SK-N-SH (cell line): ENCODE data around the gene EXOC7. TPM values are rescaled to one million over a fixed set of nuclear protein-coding genes. Genes with fewer than 3 reads are reported as not detected.
A peak's percentile ranks its signal among the peaks of the same experiment; 100 is the strongest.

ENCODE experiments used
- CTCF ChIA-PET: fragments of 300-600, 350-600 bp; formaldehyde crosslinking; extraction: SDS; loops from one replicate; lab custom pipeline; 2021; lab: Yijun Ruan, JAX
- POLR2A ChIA-PET: fragments of 350-600 bp; sonication (Branson Sonifier 250); formaldehyde crosslinking; extraction: SDS; loops from one replicate; lab custom pipeline; 2020; ENCODE audit warnings: antibody characterized with exemption, inconsistent platforms; lab: Yijun Ruan, JAX
- DNase-seq: peaks from one replicate; pipeline ENCODE4 v3.0.0; 2012
- H2AFZ ChIP-seq: fragments of 200-600 bp; sonication (generic); 2 replicates; pipeline ENCODE4 v1.8.1; 2016; ENCODE audit warnings: antibody characterized with exemption, mild to moderate bottlenecking, low read depth
- H3F3A ChIP-seq: fragments of 200-600 bp; sonication (generic); replicated peaks from 2 replicates; pipeline ENCODE3; 2016; ENCODE audit warnings: antibody characterized with exemption, mild to moderate bottlenecking; ENCODE audit not compliant: insufficient read depth
- H3K27ac ChIP-seq, 2 experiments: fragments of 200-500 bp in 1 of 2; fragments of 200-600 bp in 1 of 2; sonication (Bioruptor generic) in 1 of 2; sonication (generic), shearing (Covaris generic) in 1 of 2; 2 replicates each; pipeline versions ENCODE4 v1.5.1 to v1.6.1; 2014 to 2016; ENCODE audit warnings: low read depth in 2 of 2, inconsistent platforms in 1 of 2, low read length in 1 of 2, mild to moderate bottlenecking in 1 of 2, mixed read lengths in 1 of 2
- H3K27me3 ChIP-seq: fragments of 200-600 bp; sonication (generic), shearing (Covaris generic); 2 replicates; pipeline ENCODE4 v1.6.1; 2016; ENCODE audit warnings: mixed run types; ENCODE audit not compliant: insufficient read depth
- H3K36me3 ChIP-seq, 2 experiments: fragments of 200-500 bp in 1 of 2; fragments of 200-600 bp in 1 of 2; sonication (Bioruptor generic) in 1 of 2; sonication (generic) in 1 of 2; replicated peaks in 1 of 2; 2 replicates each; pipeline versions ENCODE3 to v1.5.1; 2014 to 2016; ENCODE audit warnings: low read length in 1 of 2, mild to moderate bottlenecking in 1 of 2; ENCODE audit not compliant: insufficient read depth in 2 of 2, control insufficient read depth in 1 of 2
- H3K4me1 ChIP-seq, 2 experiments: fragments of 200-500 bp in 1 of 2; fragments of 200-600 bp in 1 of 2; sonication (Bioruptor generic) in 1 of 2; sonication (generic), shearing (Covaris generic) in 1 of 2; 2 replicates each; pipeline versions ENCODE4 v1.5.1 to v1.6.1; 2014 to 2016; ENCODE audit warnings: low read depth in 1 of 2, low read length in 1 of 2, mixed run types in 1 of 2; ENCODE audit not compliant: insufficient read depth in 2 of 2, control insufficient read depth in 1 of 2
- H3K4me2 ChIP-seq: fragments of 200-600 bp; sonication (generic), shearing (Covaris generic); 2 replicates; pipeline ENCODE4 v1.6.1; 2017; ENCODE audit warnings: mixed run types
- H3K4me3 ChIP-seq, 2 experiments: fragments of 200-500 bp in 1 of 2; fragments of 200-600 bp in 1 of 2; sonication (Bioruptor generic) in 1 of 2; sonication (generic), shearing (Covaris generic) in 1 of 2; 2 replicates each; pipeline versions ENCODE4 v1.5.1 to v1.8.1; 2014 to 2016; ENCODE audit warnings: low read depth in 2 of 2, inconsistent platforms in 1 of 2, low read length in 1 of 2, mild to moderate bottlenecking in 1 of 2, mixed read lengths in 1 of 2, moderate library complexity in 1 of 2
- H3K79me2 ChIP-seq: fragments of 200-600 bp; sonication (generic); 2 replicates; pipeline ENCODE4 v1.8.1; 2017; ENCODE audit warnings: mild to moderate bottlenecking; ENCODE audit not compliant: insufficient read depth
- H3K9ac ChIP-seq: fragments of 200-600 bp; sonication (generic); 2 replicates; pipeline ENCODE4 v1.6.1; 2017; ENCODE audit warnings: mixed run types
- H3K9me2 ChIP-seq: fragments of 200-600 bp; sonication (generic); 2 replicates; pipeline ENCODE4 v1.6.1; 2017; ENCODE audit warnings: mixed run types
- H3K9me3 ChIP-seq: fragments of 200-600 bp; sonication (generic); 2 replicates; pipeline ENCODE4 v1.6.1; 2017; ENCODE audit warnings: mixed run types, mild to moderate bottlenecking, moderate library complexity
- H4K20me1 ChIP-seq: fragments of 200-600 bp; sonication (generic); 2 replicates; pipeline ENCODE4 v1.6.1; 2017; ENCODE audit warnings: mild to moderate bottlenecking, mixed run types; ENCODE audit not compliant: insufficient read depth
- CHD2 ChIP-seq: fragments of 150-350 bp; IDR thresholded peaks from 2 replicates; pipeline ENCODE4 v1.6.1; 2018; ENCODE audit warnings: low read length; ENCODE audit not compliant: partially characterized antibody
- ELF1 ChIP-seq: IDR thresholded peaks from 2 replicates; pipeline ENCODE4 v1.4.0; 2012
- EZH2phosphoT487 ChIP-seq: fragments of 200-600 bp; sonication (generic); IDR thresholded peaks from 2 replicates; pipeline ENCODE4 v1.6.1; 2017; ENCODE audit warnings: low read depth, mixed run types, mild to moderate bottlenecking, antibody characterized with exemption, moderate library complexity, borderline replicate concordance
- FOSL2 ChIP-seq: IDR thresholded peaks from 2 replicates; pipeline ENCODE4 v1.4.0; 2012; ENCODE audit warnings: low read depth, mild to moderate bottlenecking, moderate library complexity, borderline replicate concordance
- FOXJ3 ChIP-seq: sonication (generic); formaldehyde crosslinking; IDR thresholded peaks from 2 replicates; pipeline ENCODE4 v1.5.1; 2020; ENCODE audit warnings: mild to moderate bottlenecking, missing genetic modification reagents
- FOXM1 ChIP-seq: IDR thresholded peaks from 2 replicates; pipeline ENCODE4 v1.4.0; 2012; ENCODE audit warnings: low read depth, mild to moderate bottlenecking
- GABPA ChIP-seq: IDR thresholded peaks from 2 replicates; pipeline ENCODE4 v1.4.0; 2012; ENCODE audit warnings: low read depth, mild to moderate bottlenecking
- JUND ChIP-seq: IDR thresholded peaks from 2 replicates; pipeline ENCODE4 v1.4.0; 2012
- NRF1 ChIP-seq: IDR thresholded peaks from 2 replicates; pipeline ENCODE4 v1.6.1; 2012; ENCODE audit warnings: low read depth, mild to moderate bottlenecking, low read length
- RCOR1 ChIP-seq: fragments of 150-350 bp; IDR thresholded peaks from 2 replicates; pipeline ENCODE4 v1.6.1; 2017; ENCODE audit warnings: antibody characterized with exemption, low read length
- SIN3A ChIP-seq: IDR thresholded peaks from 2 replicates; pipeline ENCODE4 v1.6.1; 2012; ENCODE audit warnings: low read depth, mild to moderate bottlenecking, low read length, moderate library complexity, borderline replicate concordance
- SMC3 ChIP-seq: IDR thresholded peaks from 2 replicates; pipeline ENCODE4 v1.6.1; 2012; ENCODE audit warnings: low read depth, low read length, improper control_type of control experiment
- TAF1 ChIP-seq: IDR thresholded peaks from 2 replicates; pipeline ENCODE4 v1.6.1; 2012; ENCODE audit warnings: low read depth, mild to moderate bottlenecking, low read length, moderate library complexity, borderline replicate concordance
- TCF12 ChIP-seq: IDR thresholded peaks from 2 replicates; pipeline ENCODE4 v1.4.0; 2012
- TEAD4 ChIP-seq: IDR thresholded peaks from 2 replicates; pipeline ENCODE4 v1.4.0; 2012; ENCODE audit warnings: mild to moderate bottlenecking, borderline replicate concordance; ENCODE audit not compliant: insufficient read depth
- YY1 ChIP-seq: IDR thresholded peaks from 2 replicates; pipeline ENCODE4 v1.4.0; 2012; ENCODE audit warnings: low read depth, mild to moderate bottlenecking
- WGBS: methylation state at CpG from one replicate; pipeline ENCODE4 v1.1.6; 2017; ENCODE audit warnings: low lambda C conversion rate; 5-methylcytosine and 5-hydroxymethylcytosine counted together
- polyA plus RNA-seq, 3 experiments: library from polyadenylated mRNA; depleted of rRNA; stranded (reverse); fragments of >200 nt; gene quantifications; 2 replicates each; pipeline ENCODE4 v1.2.3, GENCODE V29; 2012
- TF ChIP-seq, protein P1 (sequence below): IDR thresholded peaks from 2 replicates; pipeline ENCODE4 v1.6.1; 2012; ENCODE audit warnings: mild to moderate bottlenecking, low read depth, low read length, moderate library complexity
- TF ChIP-seq, protein P2 (sequence below): IDR thresholded peaks from 2 replicates; pipeline ENCODE4 v1.4.0; 2012; ENCODE audit warnings: low read depth
- TF ChIP-seq, protein P3 (sequence below): IDR thresholded peaks from 2 replicates; pipeline ENCODE4 v1.4.0; 2012; ENCODE audit warnings: low read depth, borderline replicate concordance
- TF ChIP-seq, protein P4 (sequence below): IDR thresholded peaks from 2 replicates; pipeline ENCODE4 v1.4.0; 2012; ENCODE audit warnings: low read depth, borderline replicate concordance

The EXOC7 gene
- polyA plus RNA-seq, 1 of the 3 experiments (the other 2 are of a cell fraction): 129 TPM

DNA sequence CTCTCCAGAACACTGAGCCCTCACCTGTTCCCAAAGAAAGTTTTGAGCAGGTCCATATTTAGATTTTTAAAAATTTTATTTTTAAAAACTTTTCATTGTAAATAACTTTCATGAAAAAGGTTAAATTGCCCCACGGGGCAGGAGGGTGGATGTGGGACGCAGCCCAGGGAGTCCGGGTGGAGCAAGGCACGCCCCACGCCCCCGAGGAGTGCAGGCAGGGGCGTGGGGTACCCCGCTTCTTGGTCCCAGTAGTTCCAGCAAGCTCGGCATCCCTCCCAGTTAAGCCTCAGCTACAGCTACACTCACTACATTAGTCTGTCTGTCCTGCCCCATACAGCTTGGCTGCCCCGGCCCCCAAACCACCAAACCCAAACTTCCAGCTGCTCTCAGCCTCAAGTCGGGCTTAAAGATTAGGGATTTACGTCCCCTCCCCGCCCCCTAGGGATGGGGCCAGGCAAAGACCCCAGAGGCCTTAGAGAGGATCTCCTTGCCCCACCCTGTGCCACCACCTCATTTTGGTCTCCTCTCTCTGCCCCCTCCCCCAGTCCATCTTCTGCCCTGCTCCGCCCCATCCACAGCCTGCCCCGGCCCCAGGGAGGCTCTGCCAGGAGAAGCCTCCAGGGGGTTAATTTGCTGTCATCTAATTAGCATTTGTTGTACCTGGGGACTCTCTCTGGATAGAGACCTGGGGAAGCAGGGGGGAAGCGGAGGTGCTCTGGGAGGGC lies 32.9 kb upstream of the EXOC7 start:
- H3K27me3 ChIP-seq: peaks cover 20% of the 10 kb centered on the region; the same call in 1 of the 2 replicates
- POLR2A ChIA-PET: no interaction called here
- peaks cover 0 to 9% of the 10 kb centered on the region in 2 experiments; a peak in 1 of 4 replicates for H3K4me1 ChIP-seq
- no peak for TF ChIP-seq TAF1
- TF ChIP-seq FOSL2: no peak
- TF ChIP-seq GABPA: no peak
- TF ChIP-seq, protein P1, sequence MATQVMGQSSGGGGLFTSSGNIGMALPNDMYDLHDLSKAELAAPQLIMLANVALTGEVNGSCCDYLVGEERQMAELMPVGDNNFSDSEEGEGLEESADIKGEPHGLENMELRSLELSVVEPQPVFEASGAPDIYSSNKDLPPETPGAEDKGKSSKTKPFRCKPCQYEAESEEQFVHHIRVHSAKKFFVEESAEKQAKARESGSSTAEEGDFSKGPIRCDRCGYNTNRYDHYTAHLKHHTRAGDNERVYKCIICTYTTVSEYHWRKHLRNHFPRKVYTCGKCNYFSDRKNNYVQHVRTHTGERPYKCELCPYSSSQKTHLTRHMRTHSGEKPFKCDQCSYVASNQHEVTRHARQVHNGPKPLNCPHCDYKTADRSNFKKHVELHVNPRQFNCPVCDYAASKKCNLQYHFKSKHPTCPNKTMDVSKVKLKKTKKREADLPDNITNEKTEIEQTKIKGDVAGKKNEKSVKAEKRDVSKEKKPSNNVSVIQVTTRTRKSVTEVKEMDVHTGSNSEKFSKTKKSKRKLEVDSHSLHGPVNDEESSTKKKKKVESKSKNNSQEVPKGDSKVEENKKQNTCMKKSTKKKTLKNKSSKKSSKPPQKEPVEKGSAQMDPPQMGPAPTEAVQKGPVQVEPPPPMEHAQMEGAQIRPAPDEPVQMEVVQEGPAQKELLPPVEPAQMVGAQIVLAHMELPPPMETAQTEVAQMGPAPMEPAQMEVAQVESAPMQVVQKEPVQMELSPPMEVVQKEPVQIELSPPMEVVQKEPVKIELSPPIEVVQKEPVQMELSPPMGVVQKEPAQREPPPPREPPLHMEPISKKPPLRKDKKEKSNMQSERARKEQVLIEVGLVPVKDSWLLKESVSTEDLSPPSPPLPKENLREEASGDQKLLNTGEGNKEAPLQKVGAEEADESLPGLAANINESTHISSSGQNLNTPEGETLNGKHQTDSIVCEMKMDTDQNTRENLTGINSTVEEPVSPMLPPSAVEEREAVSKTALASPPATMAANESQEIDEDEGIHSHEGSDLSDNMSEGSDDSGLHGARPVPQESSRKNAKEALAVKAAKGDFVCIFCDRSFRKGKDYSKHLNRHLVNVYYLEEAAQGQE: no peak
- TF ChIP-seq SMC3: no peak
- TF ChIP-seq CHD2: no peak
- no peak for TF ChIP-seq FOXJ3
- no peak for TF ChIP-seq TCF12
- TF ChIP-seq, protein P2, sequence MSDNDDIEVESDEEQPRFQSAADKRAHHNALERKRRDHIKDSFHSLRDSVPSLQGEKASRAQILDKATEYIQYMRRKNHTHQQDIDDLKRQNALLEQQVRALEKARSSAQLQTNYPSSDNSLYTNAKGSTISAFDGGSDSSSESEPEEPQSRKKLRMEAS: no peak
- no peak for TF ChIP-seq SIN3A
- TF ChIP-seq TEAD4: no peak
- no peak for TF ChIP-seq YY1
- TF ChIP-seq JUND: no peak
- no peak for TF ChIP-seq EZH2phosphoT487
- TF ChIP-seq RCOR1: no peak
- no peak for TF ChIP-seq FOXM1
- TF ChIP-seq, protein P3, sequence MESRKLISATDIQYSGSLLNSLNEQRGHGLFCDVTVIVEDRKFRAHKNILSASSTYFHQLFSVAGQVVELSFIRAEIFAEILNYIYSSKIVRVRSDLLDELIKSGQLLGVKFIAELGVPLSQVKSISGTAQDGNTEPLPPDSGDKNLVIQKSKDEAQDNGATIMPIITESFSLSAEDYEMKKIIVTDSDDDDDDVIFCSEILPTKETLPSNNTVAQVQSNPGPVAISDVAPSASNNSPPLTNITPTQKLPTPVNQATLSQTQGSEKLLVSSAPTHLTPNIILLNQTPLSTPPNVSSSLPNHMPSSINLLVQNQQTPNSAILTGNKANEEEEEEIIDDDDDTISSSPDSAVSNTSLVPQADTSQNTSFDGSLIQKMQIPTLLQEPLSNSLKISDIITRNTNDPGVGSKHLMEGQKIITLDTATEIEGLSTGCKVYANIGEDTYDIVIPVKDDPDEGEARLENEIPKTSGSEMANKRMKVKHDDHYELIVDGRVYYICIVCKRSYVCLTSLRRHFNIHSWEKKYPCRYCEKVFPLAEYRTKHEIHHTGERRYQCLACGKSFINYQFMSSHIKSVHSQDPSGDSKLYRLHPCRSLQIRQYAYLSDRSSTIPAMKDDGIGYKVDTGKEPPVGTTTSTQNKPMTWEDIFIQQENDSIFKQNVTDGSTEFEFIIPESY: no peak
- TF ChIP-seq, protein P4, sequence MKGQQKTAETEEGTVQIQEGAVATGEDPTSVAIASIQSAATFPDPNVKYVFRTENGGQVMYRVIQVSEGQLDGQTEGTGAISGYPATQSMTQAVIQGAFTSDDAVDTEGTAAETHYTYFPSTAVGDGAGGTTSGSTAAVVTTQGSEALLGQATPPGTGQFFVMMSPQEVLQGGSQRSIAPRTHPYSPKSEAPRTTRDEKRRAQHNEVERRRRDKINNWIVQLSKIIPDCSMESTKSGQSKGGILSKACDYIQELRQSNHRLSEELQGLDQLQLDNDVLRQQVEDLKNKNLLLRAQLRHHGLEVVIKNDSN: no peak
- TF ChIP-seq ELF1: no peak
- no peak for TF ChIP-seq NRF1
- TF ChIP-seq, all 33 proteins: peak for 0
- H3K27ac ChIP-seq: no peak overlapping the region
- no peaks in the 10 kb centered on the region for H3K79me2 ChIP-seq
- WGBS: 74% methylated on average over 16 of the region's 16 CpGs
- H4K20me1 ChIP-seq: no peaks in the 10 kb centered on the region
- CTCF ChIA-PET: interaction anchor here (1.0 to 18.8 kb wide), 4 partner anchors 9 to 145 kb away, joined by 3 to 332 read pairs (median 52); no protein-coding TSS in a partner anchor
- H2AFZ ChIP-seq: no peak overlapping the region
- no peak overlapping the region for H3K4me3 ChIP-seq
- peak; percentile 55 for DNase-seq
- H3K36me3 ChIP-seq: no peaks in the 10 kb centered on the region
- H3K9me2 ChIP-seq: no peaks in the 10 kb centered on the region
- no peaks in the 10 kb centered on the region for H3F3A ChIP-seq
- no peaks in the 10 kb centered on the region for H3K9me3 ChIP-seq
- no peak overlapping the region for H3K9ac ChIP-seq
- H3K4me2 ChIP-seq: no peak overlapping the region
